Osteoblast (primary cell): ENCODE measurements around the gene DMRT1. TPM values are rescaled to one million over a fixed set of nuclear protein-coding genes. Genes with fewer than 3 reads are reported as not detected.

Experiments
- DNase-seq: peaks from one replicate; pipeline ENCODE4 v3.0.0; 2011; ENCODE audit warnings: low spot score, mixed read lengths; ENCODE audit not compliant: insufficient read length; ENCODE audit errors: missing footprints
- H2AFZ ChIP-seq: 2 replicates; pipeline ENCODE4 v1.6.0; 2011; ENCODE audit warnings: mild to moderate bottlenecking, low read length
- H3K27ac ChIP-seq: 2 replicates; pipeline ENCODE4 v1.5.1; 2011; ENCODE audit warnings: mild to moderate bottlenecking, low read depth, low read length, moderate library complexity
- H3K27me3 ChIP-seq: 2 replicates; pipeline ENCODE4 v1.6.0; 2012; ENCODE audit warnings: mild to moderate bottlenecking, control low read depth, inconsistent platforms, low read length, moderate library complexity; ENCODE audit not compliant: insufficient read depth
- H3K36me3 ChIP-seq: 2 replicates; pipeline ENCODE4 v1.5.1; 2011; ENCODE audit warnings: mild to moderate bottlenecking, low read length, control low read depth, moderate library complexity; ENCODE audit not compliant: insufficient read depth
- H3K4me1 ChIP-seq: 2 replicates; pipeline ENCODE4 v1.5.1; 2011; ENCODE audit warnings: mild to moderate bottlenecking, low read length, control low read depth, moderate library complexity; ENCODE audit not compliant: insufficient read depth
- H3K4me2 ChIP-seq: 2 replicates; pipeline ENCODE4 v1.6.0; 2011; ENCODE audit warnings: mild to moderate bottlenecking, low read length; ENCODE audit not compliant: insufficient read depth
- H3K4me3 ChIP-seq: fragments of 200-600 bp; sonication (generic); 3 replicates; pipeline ENCODE4 v1.5.1; 2012; ENCODE audit warnings: mild to moderate bottlenecking, low read length, inconsistent platforms; ENCODE audit not compliant: insufficient read depth
- H3K79me2 ChIP-seq: 2 replicates; pipeline ENCODE4 v1.6.0; 2012; ENCODE audit warnings: mild to moderate bottlenecking, low read length, control low read depth, inconsistent platforms; ENCODE audit not compliant: insufficient read depth
- H3K9me3 ChIP-seq: 2 replicates; pipeline ENCODE4 v1.5.1; 2011; ENCODE audit warnings: low read depth, low read length, control low read depth
- H4K20me1 ChIP-seq: 2 replicates; pipeline ENCODE4 v1.6.0; 2012; ENCODE audit warnings: mild to moderate bottlenecking, low read length, control low read depth; ENCODE audit not compliant: insufficient read depth
- CTCF ChIP-seq: IDR thresholded peaks from 2 replicates; pipeline ENCODE4 v1.5.1; 2011; ENCODE audit warnings: mild to moderate bottlenecking, low read depth, low read length, moderate library complexity; ENCODE audit errors: extremely low read depth
- total RNA-seq: library from RNA; depleted of rRNA; stranded (reverse); fragments of >200 nt; gene quantifications from 2 replicates; pipeline ENCODE4 v1.2.3, GENCODE V29; 2012

The DMRT1 gene
- total RNA-seq, 1 donor, result not detected

GRCh38 chr9:826500-827280 is 14.8 kb upstream of the DMRT1 start:
- Histone ChIP-seq H3K4me2 (no peak overlapping the region), H2AFZ (no peak overlapping the region), H3K79me2 (no peaks in the 10 kb centered on the region), H3K4me3 (no peak overlapping the region), H3K27ac (no peak overlapping the region), H3K4me1 (no peaks in the 10 kb centered on the region), H3K9me3 (no peaks in the 10 kb centered on the region), H3K27me3 (no peaks in the 10 kb centered on the region), H3K36me3 (no peaks in the 10 kb centered on the region), H4K20me1 (no peaks in the 10 kb centered on the region)
- no peak for DNase-seq
- no peak for TF ChIP-seq CTCF

- H3K79me2 ChIP-seq, result no peaks in the 10 kb centered on the region
- no peaks in the 10 kb centered on the region for H4K20me1 ChIP-seq
- H3K4me3 ChIP-seq, result no peak overlapping the region
- no peak overlapping the region for H2AFZ ChIP-seq
- no peaks in the 10 kb centered on the region for H3K9me3 ChIP-seq
- peaks cover 42% of the 10 kb centered on the region for H3K27me3 ChIP-seq
- H3K36me3 ChIP-seq, result no peaks in the 10 kb centered on the region
- no peak for TF ChIP-seq CTCF
- H3K27ac ChIP-seq, result no peak overlapping the region
- H3K4me2 ChIP-seq, result no peak overlapping the region
- no peak for DNase-seq
- no peaks in the 10 kb centered on the region for H3K4me1 ChIP-seq
Observed at GRCh38 chr9:840343-840742, 1.2 kb upstream of the DMRT1 start.

DNA sequence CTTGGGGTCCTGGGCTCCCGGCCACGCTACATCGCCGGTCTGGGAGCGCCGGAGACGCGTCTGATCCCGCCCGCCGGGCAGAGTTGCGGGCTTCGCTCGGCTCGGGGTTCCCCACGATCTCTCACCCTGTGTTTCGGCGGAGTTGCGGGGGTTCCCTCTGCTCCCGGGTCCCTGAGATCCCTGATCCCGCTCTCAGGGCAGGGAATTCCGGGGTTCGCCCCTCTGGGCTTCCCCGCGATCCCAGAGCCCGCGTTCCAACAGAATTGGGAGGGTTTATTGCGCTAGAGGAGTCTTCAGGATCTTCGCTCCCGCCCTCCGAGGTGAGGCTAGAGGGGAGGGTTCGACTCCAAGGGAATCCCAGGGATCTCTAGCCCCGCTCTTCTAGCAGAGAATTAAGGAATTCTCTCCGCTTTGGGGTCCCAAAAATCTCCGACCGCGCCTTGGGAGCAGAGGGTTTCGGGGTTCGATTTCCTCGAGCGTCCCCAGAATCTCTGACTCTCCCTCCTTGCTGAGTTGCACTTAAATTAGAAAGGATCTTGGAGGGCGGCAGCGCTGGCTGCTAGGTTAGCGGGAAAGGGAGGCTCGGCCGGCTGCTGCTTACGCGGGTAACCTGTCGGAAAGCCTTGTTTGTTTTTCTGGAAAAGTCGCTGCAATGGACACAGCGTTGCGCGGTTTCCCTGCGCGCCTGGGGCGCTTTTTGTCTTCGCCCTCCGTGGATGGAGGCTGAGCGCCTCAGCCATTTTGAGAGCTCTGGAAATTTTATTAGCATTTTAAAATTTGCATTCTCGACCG is 1.3 kb downstream of the DMRT1 start:
- Histone ChIP-seq H3K4me3 (no peak overlapping the region), H2AFZ (no peak overlapping the region), H3K9me3 (no peaks in the 10 kb centered on the region), H3K4me1 (no peaks in the 10 kb centered on the region), H3K36me3 (no peaks in the 10 kb centered on the region), H3K4me2 (no peak overlapping the region), H4K20me1 (no peaks in the 10 kb centered on the region), H3K27ac (no peak overlapping the region), H3K27me3 (peaks cover 42% of the 10 kb centered on the region), H3K79me2 (no peaks in the 10 kb centered on the region)
- no peak for TF ChIP-seq CTCF
- DNase-seq, result peak; percentile 68

GRCh38 chr9:843427-843785 is 1.9 kb downstream of the DMRT1 start:
- Histone ChIP-seq H3K9me3 (no peaks in the 10 kb centered on the region), H2AFZ (no peak overlapping the region), H3K27ac (no peak overlapping the region), H3K4me3 (no peak overlapping the region), H3K4me1 (no peaks in the 10 kb centered on the region), H3K27me3 (peaks cover 42% of the 10 kb centered on the region), H3K36me3 (no peaks in the 10 kb centered on the region), H3K4me2 (no peak overlapping the region), H3K79me2 (no peaks in the 10 kb centered on the region), H4K20me1 (no peaks in the 10 kb centered on the region)
- no peak for TF ChIP-seq CTCF
- DNase-seq, result no peak
